Epithelial cell of proximal tubule (primary cell): ENCODE data around the gene PDLIM7. TPM values are rescaled to one million over a fixed set of nuclear protein-coding genes. Genes with fewer than 3 reads are reported as not detected.

Experiments
- DNase-seq: peaks from one replicate; pipeline ENCODE4 v3.0.0-alpha.2; 2011; ENCODE audit warnings: low read depth
- H3K4me3 ChIP-seq: 2 replicates; pipeline ENCODE4 v1.5.1; 2011; ENCODE audit warnings: low read depth, mild to moderate bottlenecking, low read length
- CTCF ChIP-seq: conservative IDR thresholded peaks from 2 replicates; pipeline ENCODE4 v1.5.1; 2012; ENCODE audit warnings: low read depth, mild to moderate bottlenecking, low read length
- total RNA-seq: library from RNA; depleted of rRNA; stranded (reverse); fragments of >200 nt; gene quantifications from 2 replicates; pipeline ENCODE4 v1.2.3, GENCODE V29; 2015

Gene PDLIM7
- total RNA-seq, 1 donor from 2014 or later = 286 TPM

DNA sequence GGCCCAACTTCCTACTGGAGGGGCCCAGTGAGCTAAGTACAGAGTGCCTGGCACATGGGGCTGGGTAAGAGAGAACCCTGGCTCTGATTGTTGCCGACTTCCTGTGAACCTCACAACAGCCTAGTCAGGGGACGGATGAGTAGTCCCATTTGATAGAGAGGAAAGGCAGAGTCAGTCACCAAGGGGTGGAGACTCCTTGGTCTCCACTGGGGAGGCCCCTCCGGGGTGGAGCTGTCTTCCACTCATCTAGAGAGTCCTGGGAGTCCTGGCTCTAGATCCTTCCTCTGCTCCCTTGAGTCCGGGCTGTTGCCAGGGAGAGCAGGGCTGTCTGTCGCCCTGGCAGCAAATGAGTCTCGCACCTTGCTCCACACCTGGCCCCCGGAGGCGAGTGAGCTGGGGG is 63.0 kb downstream of the PDLIM7 start:
- H3K4me3 ChIP-seq = no peak overlapping the region
- no peak for DNase-seq
- TF ChIP-seq CTCF = no peak

DNA sequence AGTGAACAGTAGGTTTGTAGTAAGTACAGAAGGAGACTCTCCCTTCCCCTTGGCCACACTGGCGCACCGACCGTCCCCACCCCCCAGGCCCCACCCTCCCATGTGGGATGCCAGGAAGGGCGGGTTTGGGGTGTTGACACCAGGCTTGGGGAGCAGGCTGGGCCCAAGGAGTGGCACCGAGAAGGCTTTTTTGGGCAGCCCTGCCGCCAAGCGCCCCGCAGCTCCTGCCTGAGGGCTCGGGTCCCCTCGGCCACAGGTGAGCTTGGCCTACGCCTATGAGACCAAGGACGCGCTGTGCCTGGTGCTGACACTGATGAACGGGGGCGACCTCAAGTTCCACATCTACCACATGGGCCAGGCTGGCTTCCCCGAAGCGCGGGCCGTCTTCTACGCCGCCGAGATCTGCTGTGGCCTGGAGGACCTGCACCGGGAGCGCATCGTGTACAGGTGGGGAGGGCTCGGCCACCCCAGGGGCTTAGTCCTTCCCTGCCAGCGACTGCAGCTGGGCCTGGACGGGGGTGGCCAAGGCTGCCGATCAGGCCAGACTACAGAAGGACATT is 63.7 kb downstream of the PDLIM7 start:
- no peak overlapping the region for H3K4me3 ChIP-seq
- no peak for DNase-seq
- TF ChIP-seq CTCF = no peak

Other genes with a start within 250 kb of the PDLIM7 start
- 16.7 and 22.4 TPM in 2 replicates for gene RAB24, start 193.9 kb downstream of the PDLIM7 start, total RNA-seq
- gene PRELID1, start 193.8 kb downstream of the PDLIM7 start, total RNA-seq = 150 and 273 TPM in 2 replicates
- 41.9 and 42.7 TPM in 2 replicates for gene MXD3, start 185.7 kb downstream of the PDLIM7 start, total RNA-seq
- gene LMAN2, start 145.9 kb downstream of the PDLIM7 start, total RNA-seq = 252 and 266 TPM in 2 replicates
- 17.1 and 19.6 TPM in 2 replicates for gene RGS14, start 139.7 kb downstream of the PDLIM7 start, total RNA-seq
- gene SLC34A1, start 113.2 kb downstream of the PDLIM7 start, total RNA-seq = not detected in 2 replicates
- not detected in 2 replicates for gene PFN3, start 96.9 kb downstream of the PDLIM7 start, total RNA-seq
- gene F12, start 88.0 kb downstream of the PDLIM7 start, total RNA-seq = 9.2 and 12.9 TPM in 2 replicates
- 66.5 and 95.8 TPM in 2 replicates for gene GRK6, start 70.9 kb downstream of the PDLIM7 start, total RNA-seq
- 28.4 and 30.9 TPM in 2 replicates for gene PRR7, start 50.8 kb downstream of the PDLIM7 start, total RNA-seq
- gene DBN1, start 24.0 kb downstream of the PDLIM7 start, total RNA-seq = 430 and 471 TPM in 2 replicates
- 0.36 and 1.5 TPM in 2 replicates for gene DOK3, start 12.2 kb upstream of the PDLIM7 start, total RNA-seq
- 162 and 174 TPM in 2 replicates for gene DDX41, start 19.4 kb upstream of the PDLIM7 start, total RNA-seq
- gene FAM193B, start 57.0 kb upstream of the PDLIM7 start, total RNA-seq = 22.4 and 36.4 TPM in 2 replicates
- gene TMED9, start 94.6 kb upstream of the PDLIM7 start, total RNA-seq = 92.0 and 102 TPM in 2 replicates
- gene B4GALT7, start 102.5 kb upstream of the PDLIM7 start, total RNA-seq = 31.5 and 36.8 TPM in 2 replicates